Natural killer cell treated with Interleukin-12 subunit alpha and Interleukin-12 subunit beta and Interleukin-15 and Interleukin-18, amount 100 ng/mL, for 72 hours (primary cell): ENCODE results near the gene TNK2. TPM values are rescaled to one million over a fixed set of nuclear protein-coding genes. Genes with fewer than 3 reads are reported as not detected.
"Not testable (repeated sequence)": the region's sequence is repeated elsewhere in the genome, so short reads cannot be mapped to it uniquely, and the experiment has no call there.

Experiments used
- ATAC-seq, 2 donors: fragments of 150-1000 bp; cut with Tn5 transposase in 1 of 2; sonication (Bioruptor Pico), chemical (Tn5 transposase) in 1 of 2; 2 replicates each; pipeline ENCODE4 v1.10.0; 2021
- DNase-seq: peaks from one replicate; pipeline ENCODE4 v3.0.0; 2022; ENCODE audit warnings: low spot score
- H3K27ac Mint-ChIP-seq, 2 donors: 1 replicate in 1 of 2; 2 replicates in 1 of 2; pipeline ENCODE4 v1.8.0; 2022; ENCODE audit warnings: mixed read lengths in 2 of 2, mild to moderate bottlenecking in 1 of 2, moderate library complexity in 1 of 2
- H3K27me3 Mint-ChIP-seq, 2 donors: 1 replicate in 1 of 2; 2 replicates in 1 of 2; pipeline ENCODE4 v1.8.0; 2022; ENCODE audit warnings: mixed read lengths in 2 of 2
- H3K36me3 Mint-ChIP-seq: one replicate; pipeline ENCODE4 v1.8.0; 2022; ENCODE audit warnings: mixed read lengths
- H3K4me1 Mint-ChIP-seq, 2 donors: 1 replicate in 1 of 2; 2 replicates in 1 of 2; pipeline ENCODE4 v1.8.0; 2022; ENCODE audit warnings: low read depth in 2 of 2, mixed read lengths in 2 of 2, mild to moderate bottlenecking in 1 of 2
- H3K4me3 Mint-ChIP-seq: one replicate; pipeline ENCODE4 v1.8.0; 2022; ENCODE audit warnings: mixed read lengths
- H3K9me3 Mint-ChIP-seq: 2 replicates; pipeline ENCODE4 v1.8.0; 2022; ENCODE audit warnings: mixed read lengths
- total RNA-seq, 2 donors: library from RNA; stranded (reverse); gene quantifications; one replicate each; pipeline ENCODE4 v1.2.3, GENCODE V29; 2022

The TNK2 gene
- total RNA-seq, 2 donors from 2014 or later, result 63.5 to 116 TPM

DNA sequence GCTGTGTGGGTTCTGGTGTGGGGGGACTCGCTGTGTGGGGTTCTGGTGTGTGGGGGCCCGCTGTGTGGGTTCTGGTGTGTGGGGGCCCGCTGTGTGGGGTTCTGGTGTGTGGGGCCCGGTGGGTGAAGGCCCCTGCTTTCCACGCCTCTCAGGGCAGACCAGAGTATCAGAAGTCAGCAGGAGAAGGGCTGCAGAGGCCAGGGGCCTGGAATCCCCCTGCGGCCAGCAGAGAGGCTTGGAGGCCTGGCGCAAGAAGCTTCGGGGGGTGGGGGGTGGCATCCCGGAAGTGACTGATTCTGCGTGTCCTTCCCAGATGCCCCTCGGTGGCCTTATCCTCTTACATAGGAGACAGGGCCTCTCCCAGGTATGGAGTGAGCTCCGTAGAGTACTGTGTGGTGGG lies 37.4 kb downstream of the TNK2 start:
- H3K36me3 Mint-ChIP-seq, result no peaks in the 10 kb centered on the region
- no peaks in the 10 kb centered on the region for H3K9me3 Mint-ChIP-seq
- no peaks in the 10 kb centered on the region for H3K4me1 Mint-ChIP-seq
- DNase-seq (peak; percentile 49), ATAC-seq (no peak)
- no peak overlapping the region for H3K27ac Mint-ChIP-seq
- no peaks in the 10 kb centered on the region for H3K27me3 Mint-ChIP-seq
- no peak overlapping the region for H3K4me3 Mint-ChIP-seq

DNA sequence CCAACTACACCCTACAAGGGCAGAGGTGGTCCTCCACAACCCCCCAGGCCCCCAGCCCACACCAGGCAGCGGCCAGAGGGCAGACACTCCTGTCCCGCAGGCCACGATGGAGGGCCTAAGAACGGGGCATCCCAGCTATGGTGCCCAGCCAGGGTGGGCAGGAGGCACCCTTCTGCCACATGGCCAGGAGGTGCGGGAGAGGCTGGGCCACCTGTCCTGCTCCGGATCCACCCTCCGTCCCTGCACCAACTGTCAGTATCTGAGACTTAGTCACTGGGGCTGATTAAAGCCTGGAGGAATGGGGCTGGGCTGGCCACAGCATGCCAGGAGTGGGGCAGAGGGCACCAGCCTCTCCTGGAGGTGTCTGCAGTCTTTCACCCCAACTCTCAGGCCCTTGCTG lies 37.9 kb downstream of the TNK2 start:
- Mint-ChIP-seq H3K27ac (no peak overlapping the region), H3K4me3 (no peak overlapping the region), H3K27me3 (no peaks in the 10 kb centered on the region), H3K36me3 (no peaks in the 10 kb centered on the region), H3K9me3 (no peaks in the 10 kb centered on the region), H3K4me1 (no peaks in the 10 kb centered on the region)
- ATAC-seq (no peak), DNase-seq (no peak)

DNA sequence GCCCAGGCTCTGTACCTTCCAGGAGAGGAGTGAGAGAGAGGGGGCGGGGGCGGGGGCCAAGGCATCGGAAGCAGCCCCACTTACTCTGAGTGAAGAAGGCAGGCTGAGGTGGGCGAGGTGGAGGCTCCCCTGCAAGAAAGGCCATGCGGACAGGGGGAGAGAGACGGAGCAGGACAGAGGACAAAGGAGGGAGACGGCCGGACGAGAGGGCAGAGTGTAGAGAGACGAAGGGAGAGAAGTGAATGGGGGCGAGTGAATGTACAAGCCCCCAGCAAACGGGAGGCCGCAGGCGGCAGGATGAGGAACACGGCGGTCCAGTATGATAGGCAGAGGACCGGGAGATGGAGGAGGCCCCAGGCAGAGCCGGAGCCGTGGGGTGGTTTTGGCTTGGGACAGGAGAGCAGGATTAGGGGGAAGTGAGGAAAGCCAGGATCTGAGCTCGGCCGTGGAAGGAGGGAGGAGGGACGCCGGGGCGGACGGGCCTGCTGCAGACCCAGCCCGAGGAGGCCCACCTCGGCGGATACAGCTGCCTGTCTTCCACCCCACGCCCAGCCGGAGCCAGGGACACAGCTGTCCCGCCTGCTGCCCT lies 38.8 kb downstream of the TNK2 start:
- Mint-ChIP-seq H3K36me3 (no peaks in the 10 kb centered on the region), H3K27me3 (no peaks in the 10 kb centered on the region), H3K9me3 (no peaks in the 10 kb centered on the region), H3K4me3 (no peak overlapping the region), H3K4me1 (no peaks in the 10 kb centered on the region), H3K27ac (no peak overlapping the region)
- ATAC-seq (no peak), DNase-seq (peak; percentile 50)

DNA sequence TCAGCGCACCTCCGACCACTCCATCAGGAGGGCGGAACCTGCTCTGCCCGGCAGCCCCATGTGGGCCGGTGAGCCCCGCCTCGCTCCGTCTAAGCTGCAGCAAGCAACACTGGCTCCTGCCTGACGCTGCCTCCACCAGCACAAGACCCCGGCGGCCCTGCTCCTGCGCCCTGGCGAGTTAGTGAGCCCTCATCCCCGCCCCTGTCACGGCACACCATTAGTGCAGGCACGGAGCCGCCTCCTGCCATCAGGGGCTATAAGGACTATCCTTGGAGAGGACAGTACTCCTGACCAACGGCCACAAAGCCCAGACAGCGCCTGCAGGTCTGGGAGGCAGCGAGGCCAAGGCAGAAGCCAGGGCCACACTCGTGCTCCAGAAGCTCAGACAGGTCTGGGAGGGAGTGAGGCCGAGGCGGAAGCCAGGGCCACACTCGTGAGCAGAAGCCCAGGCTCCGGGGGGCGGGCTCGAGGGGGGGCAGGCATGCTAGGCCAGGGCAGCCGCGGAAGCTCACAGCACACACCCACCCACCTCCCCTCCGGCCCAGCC lies 39.4 kb downstream of the TNK2 start:
- no peaks in the 10 kb centered on the region for H3K36me3 Mint-ChIP-seq
- no peak overlapping the region for H3K4me3 Mint-ChIP-seq
- H3K4me1 Mint-ChIP-seq, result no peaks in the 10 kb centered on the region
- H3K27me3 Mint-ChIP-seq, result no peaks in the 10 kb centered on the region
- H3K9me3 Mint-ChIP-seq, result no peaks in the 10 kb centered on the region
- no peak overlapping the region for H3K27ac Mint-ChIP-seq
- ATAC-seq, result no peak
- DNase-seq, result no peak

DNA sequence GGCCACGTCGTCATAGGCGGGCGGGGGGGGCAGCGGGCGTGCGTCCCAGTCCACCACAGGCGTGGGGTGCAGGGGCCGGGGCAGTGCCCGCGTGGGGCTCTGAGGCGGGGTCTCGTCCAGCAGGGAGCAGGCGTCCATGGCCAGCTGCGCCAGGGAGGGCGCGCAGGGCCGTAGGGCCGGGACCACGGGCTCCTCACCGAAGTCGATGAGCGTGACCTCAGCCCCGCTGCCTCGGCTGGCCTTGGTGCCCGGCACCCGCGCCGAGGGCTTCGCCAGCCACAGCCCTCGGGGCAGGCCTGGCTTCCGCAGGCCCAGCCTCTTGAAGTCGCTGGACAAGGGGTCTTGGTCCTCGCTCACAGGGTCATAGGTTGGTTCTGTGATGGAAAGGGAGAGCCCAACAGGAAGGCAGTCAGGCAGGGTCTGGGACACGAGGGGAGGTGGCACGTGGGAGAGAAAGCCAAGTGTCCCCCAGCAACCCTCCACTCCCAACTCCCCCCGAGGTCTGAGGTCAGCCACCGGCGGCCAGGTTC lies 40.0 kb downstream of the TNK2 start:
- no peaks in the 10 kb centered on the region for H3K4me1 Mint-ChIP-seq
- H3K27me3 Mint-ChIP-seq, result no peaks in the 10 kb centered on the region
- H3K27ac Mint-ChIP-seq, result no peak overlapping the region
- H3K4me3 Mint-ChIP-seq, result no peak overlapping the region
- ATAC-seq (no peak), DNase-seq (peak; percentile 60)
- H3K36me3 Mint-ChIP-seq, result no peaks in the 10 kb centered on the region
- H3K9me3 Mint-ChIP-seq, result no peaks in the 10 kb centered on the region

DNA sequence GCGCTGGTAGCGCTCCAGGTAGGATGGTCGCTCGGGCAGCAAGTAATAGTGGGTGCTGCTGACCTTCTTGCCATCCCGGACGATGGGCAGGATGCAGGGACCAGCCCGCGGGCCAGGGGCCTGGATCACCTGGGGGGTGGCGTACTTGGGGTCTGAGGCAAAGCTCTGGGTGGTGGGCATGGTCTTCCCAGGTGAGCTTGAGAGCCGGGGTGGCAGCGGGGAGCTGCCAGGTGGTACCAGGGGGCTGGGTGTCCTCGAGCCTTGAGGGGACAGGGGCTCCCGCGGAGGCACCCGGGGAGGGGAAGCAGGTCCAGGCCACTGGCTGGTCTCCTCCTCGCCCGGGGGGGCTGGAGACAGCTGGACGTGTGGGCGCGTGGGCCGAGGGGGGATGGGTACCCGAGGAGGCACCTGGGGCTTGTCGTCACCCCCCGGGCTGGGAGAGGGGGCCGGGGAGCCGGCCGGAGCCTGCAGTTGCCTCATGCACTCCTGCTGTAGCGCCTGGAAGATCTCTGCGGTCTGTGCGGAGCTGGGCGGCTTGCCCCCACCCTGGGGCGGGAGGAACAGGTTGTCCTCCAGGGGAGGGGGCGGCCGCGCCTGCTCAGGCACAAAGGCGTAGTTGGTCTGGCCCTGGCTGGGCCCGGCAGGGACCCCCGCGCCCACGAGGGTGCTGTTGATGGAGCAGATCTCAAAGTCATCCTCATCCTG lies 40.6 kb downstream of the TNK2 start:
- peak; percentile 58 for DNase-seq
- ATAC-seq, result no peak
- Mint-ChIP-seq H3K4me3 (no peak overlapping the region), H3K36me3 (no peaks in the 10 kb centered on the region), H3K9me3 (no peaks in the 10 kb centered on the region), H3K4me1 (peaks cover 0 to 3% of the 10 kb centered on the region in 2 donors), H3K27me3 (no peaks in the 10 kb centered on the region), H3K27ac (no peak overlapping the region)

DNA sequence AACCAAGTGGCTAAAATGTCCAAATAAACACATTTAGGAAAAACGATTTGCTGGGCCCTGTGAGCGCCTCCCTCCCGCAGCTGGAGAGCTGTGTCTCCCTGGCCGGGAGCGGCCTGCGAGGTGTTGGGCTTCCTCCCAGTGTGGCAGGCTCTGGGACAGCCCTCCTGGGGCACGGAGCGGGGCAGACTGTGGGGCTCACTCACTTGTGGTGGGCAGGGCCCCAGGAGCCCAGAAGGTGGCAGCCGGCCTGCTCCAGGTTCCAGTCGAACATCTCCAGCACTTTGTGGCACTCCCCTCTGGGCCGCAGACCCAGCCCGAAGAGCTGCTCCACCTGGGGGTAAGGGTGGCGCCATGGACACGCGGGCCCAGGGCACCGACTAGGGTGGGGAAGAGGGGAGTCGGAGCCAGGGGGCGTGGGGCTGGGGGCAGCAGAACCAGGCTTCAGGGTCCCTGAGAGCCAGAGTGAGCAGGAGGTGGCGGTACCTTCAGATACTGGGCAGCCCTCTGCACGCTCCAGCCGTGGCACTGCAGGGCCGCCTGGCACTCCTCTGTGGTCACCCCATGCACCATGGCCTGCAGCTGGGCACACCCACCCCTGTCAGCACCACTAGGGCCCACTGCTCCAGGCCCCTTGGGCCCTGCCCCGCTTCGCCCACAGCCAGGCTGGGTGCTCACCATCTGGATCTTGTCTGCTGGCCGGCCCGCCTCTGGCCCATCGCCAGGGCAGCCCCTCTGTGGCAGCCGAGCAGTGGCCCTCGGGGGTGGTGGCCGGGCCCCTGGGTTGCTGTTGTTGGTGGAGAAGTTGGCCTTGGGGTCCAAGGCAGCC lies 41.5 kb downstream of the TNK2 start:
- Mint-ChIP-seq H3K27ac (no peak overlapping the region), H3K4me1 (peaks cover 0 to 3% of the 10 kb centered on the region in 2 donors), H3K27me3 (no peaks in the 10 kb centered on the region), H3K4me3 (no peak overlapping the region), H3K9me3 (no peaks in the 10 kb centered on the region), H3K36me3 (no peaks in the 10 kb centered on the region)
- no peak for ATAC-seq
- DNase-seq, result peak; percentile 59

DNA sequence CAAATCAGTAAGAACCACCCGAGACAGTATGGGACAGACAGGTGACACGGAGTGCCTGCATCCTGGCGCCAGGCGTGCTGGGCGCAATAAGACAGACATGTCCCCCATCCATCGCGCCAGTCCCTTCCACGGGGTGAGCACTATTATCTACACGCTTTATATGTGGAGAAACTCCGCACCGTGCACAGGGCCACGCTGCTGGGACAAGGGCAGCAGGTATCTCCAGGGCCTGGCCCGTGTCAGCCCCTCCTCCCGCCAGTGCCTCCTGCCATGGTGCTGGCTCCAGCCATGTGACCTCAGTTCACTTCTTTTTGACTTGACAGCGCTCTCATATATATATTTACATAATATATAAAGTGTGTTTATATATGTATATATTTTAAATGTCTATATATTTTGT lies 42.6 kb downstream of the TNK2 start:
- Mint-ChIP-seq H3K9me3 (no peaks in the 10 kb centered on the region), H3K27ac (no peak overlapping the region), H3K4me1 (peaks cover 0 to 3% of the 10 kb centered on the region in 2 donors), H3K36me3 (no peaks in the 10 kb centered on the region), H3K27me3 (no peaks in the 10 kb centered on the region), H3K4me3 (no peak overlapping the region)
- DNase-seq (no peak), ATAC-seq (no peak)

DNA sequence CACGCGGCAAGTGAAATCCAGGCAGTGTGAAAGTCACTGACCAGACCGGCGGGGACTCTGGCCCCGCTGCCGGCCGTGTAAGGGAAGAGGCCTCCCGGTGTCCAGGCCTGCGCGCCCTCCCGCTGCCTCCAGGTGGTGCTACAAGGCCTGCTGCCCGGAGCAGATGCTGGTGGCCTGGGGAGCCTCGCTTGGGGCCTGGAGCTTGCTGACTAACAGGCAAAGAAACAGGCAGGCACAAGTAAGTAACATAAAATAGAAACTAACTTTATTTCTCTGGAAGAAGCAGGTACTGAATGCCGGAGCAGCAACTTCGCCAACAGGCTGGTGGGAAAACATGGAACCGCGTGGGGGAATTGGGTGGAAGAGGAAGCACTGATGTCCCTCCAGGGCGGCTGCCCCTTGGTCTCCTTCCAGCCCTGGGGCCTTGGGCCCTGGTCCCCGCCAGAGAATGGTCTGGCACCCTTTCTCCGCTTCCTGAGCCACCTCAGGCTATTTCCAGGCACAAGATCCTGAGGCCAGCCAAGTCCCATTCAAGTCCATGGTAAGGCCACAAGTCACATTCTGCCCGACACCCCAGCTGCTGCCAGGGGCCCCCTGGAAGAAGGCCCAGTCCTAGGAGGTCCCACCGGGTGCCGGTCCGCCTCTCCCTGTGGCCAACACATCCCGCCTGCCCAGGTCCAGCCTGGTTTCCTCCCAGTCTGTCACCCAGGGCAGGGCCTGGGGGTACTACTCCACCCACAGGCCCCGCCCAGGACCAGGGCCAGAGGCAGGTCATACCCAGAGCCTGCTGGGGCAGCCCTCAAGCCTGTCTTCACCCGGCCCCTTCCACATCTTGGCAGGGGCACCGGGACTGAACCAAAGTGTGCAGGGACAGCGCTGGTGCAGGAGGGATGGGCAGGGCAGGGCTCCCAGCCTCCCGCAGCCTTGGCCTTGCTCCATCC lies 45.0 kb downstream of the TNK2 start:
- H3K4me1 Mint-ChIP-seq, result peaks cover 6 to 11% of the 10 kb centered on the region in 2 donors
- DNase-seq (peak; percentile 76), ATAC-seq (peak; percentile 78 to 87)
- H3K27me3 Mint-ChIP-seq, result peaks cover 0 to 3% of the 10 kb centered on the region in 2 donors
- H3K36me3 Mint-ChIP-seq, result no peaks in the 10 kb centered on the region
- no peak overlapping the region for H3K4me3 Mint-ChIP-seq
- no peaks in the 10 kb centered on the region for H3K9me3 Mint-ChIP-seq
- no peak overlapping the region for H3K27ac Mint-ChIP-seq

DNA sequence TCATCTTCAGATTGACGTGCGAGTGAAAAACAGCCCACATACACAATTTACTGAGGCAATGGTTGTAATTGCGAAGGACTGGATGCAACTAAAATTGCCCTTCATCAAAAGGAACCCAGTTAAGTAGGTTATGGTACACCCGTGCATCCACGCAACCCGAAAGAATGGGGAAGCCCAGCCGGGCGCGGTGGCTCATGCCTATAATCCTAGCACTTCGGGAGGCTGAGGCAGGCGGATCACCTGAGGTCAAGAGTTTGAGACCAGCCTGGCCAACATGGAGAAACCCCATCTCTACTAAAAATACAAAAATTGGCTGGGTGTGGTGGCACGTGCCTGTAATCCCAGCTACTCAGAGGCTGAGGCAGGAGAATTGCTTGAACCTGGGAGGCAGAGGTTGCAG lies 46.0 kb downstream of the TNK2 start:
- not testable (repeated sequence) for H3K27me3 Mint-ChIP-seq, H3K27ac Mint-ChIP-seq, H3K4me3 Mint-ChIP-seq, ATAC-seq, DNase-seq, H3K36me3 Mint-ChIP-seq, H3K9me3 Mint-ChIP-seq
- peaks cover 6 to 11% of the 10 kb centered on the region in 2 donors for H3K4me1 Mint-ChIP-seq

DNA sequence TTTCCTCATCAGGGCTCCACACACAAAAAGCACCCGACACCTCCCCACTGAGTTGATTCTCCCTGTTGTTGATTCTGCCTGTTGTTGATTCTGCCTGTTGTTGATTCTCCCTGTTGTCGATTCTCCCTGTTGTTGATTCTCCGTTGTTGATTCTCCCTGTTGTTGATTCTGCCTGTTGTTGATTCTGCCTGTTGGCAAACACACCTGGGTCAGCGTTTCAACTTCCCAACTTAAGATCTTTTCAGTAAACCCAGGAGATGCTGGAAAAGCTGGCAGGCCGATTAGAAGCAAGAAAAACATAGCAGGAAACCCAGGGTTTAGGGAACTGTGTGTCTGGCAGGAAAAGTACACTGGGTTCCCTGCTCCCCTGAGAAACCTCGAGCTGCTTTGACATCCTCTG lies 47.9 kb downstream of the TNK2 start:
- DNase-seq, result no peak
- no peaks in the 10 kb centered on the region for H3K36me3 Mint-ChIP-seq
- H3K4me1 Mint-ChIP-seq, result peaks cover 6 to 11% of the 10 kb centered on the region in 2 donors
- no peak overlapping the region for H3K27ac Mint-ChIP-seq
- H3K27me3 Mint-ChIP-seq, result peaks cover 0 to 3% of the 10 kb centered on the region in 2 donors
- ATAC-seq, result no peak
- no peak overlapping the region for H3K4me3 Mint-ChIP-seq
- no peaks in the 10 kb centered on the region for H3K9me3 Mint-ChIP-seq

DNA sequence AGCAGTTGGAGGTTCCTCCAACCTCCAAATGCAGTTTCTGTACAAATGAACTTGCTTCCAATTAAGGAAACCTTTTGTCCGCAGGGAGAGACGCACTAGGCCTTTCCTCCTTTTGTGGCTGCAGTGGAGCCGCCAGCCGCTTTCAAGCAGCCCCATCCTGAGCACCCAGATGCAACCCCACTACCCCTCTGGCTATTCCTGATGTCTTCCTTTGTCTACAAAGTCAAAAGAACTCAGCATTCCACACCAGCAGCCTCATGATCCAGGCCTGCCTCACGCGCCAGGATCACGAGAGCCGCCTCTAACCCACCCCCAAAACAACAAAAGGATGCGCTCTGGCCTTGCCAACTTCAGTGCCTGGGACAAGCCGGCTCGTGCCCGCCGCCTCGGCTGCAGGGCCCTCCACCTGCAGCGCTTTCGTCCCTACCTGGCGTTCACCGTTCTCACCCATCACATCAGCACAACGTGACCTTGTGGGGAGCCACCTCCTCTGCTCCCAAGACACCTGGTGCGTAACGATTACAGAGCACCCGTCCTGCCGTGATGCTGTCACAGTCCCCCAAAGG lies 48.4 kb downstream of the TNK2 start:
- Mint-ChIP-seq H3K27ac (no peak overlapping the region), H3K36me3 (no peaks in the 10 kb centered on the region)

More for the DNA sequence above, 48.4 kb downstream of the TNK2 start:
- no peak for ATAC-seq
- Mint-ChIP-seq H3K4me1 (peaks cover 6 to 11% of the 10 kb centered on the region in 2 donors), H3K9me3 (no peaks in the 10 kb centered on the region), H3K27me3 (peaks cover 0 to 3% of the 10 kb centered on the region in 2 donors), H3K4me3 (no peak overlapping the region)
- no peak for DNase-seq
